ENCODE data around the gene NUDT19. TPM values are rescaled to one million over a fixed set of nuclear protein-coding genes. Genes with fewer than 3 reads are reported as not detected.

The NUDT19 gene
- total and polyA plus RNA-seq, 10 of the 15 experiments (the other 5 are each of a cell fraction or from before 2014, with no cell fraction given): 8.5 to 31.0 (median 17.0) TPM

- TF ChIP-seq MYC (IDR thresholded peaks at IDR 0.05; ENCODE audit: insufficient read depth, insufficient read length, insufficient replicate concordance, low read length, severe bottlenecking): no peak
- TF ChIP-seq DPF2 (IDR thresholded peaks at IDR 0.05): no peak
- no peak for TF ChIP-seq STAT1 (conservative IDR thresholded peaks at IDR 0.05)
- no peak for TF ChIP-seq NR2F1 (conservative IDR thresholded peaks at IDR 0.05)
- TF ChIP-seq IKZF2 (IDR thresholded peaks at IDR 0.05): no peak
Measured at GRCh38 chr19:32672841-32673240, 18.8 kb upstream of the NUDT19 start (continued).

- no TSS peak for BruUV-seq (replicated peaks)
- TF ChIP-seq NFXL1 (IDR thresholded peaks at IDR 0.05; ENCODE audit: borderline replicate concordance) (no peak), NKRF (conservative IDR thresholded peaks at IDR 0.05) (no peak), NFYA (IDR thresholded peaks at IDR 0.05; ENCODE audit: borderline replicate concordance, low read depth, low read length) (no peak), ZNF274 (IDR thresholded peaks at IDR 0.05; ENCODE audit: insufficient read depth, insufficient read length) (no peak), E4F1 (IDR thresholded peaks at IDR 0.05; ENCODE audit: borderline replicate concordance, partially characterized antibody) (no peak), IRF4 (IDR thresholded peaks at IDR 0.05; ENCODE audit: low read depth, low read length) (no peak), POU2F2 (IDR thresholded peaks at IDR 0.05; ENCODE audit: borderline replicate concordance, low read depth, low read length) (no peak), TCF7 (IDR thresholded peaks at IDR 0.05; ENCODE audit: borderline replicate concordance) (no peak), TAF1 (IDR thresholded peaks at IDR 0.05; ENCODE audit: borderline replicate concordance, low read depth, low read length) (no peak), SIX5 (IDR thresholded peaks at IDR 0.05; ENCODE audit: low read depth, low read length, severe bottlenecking) (no peak), SUZ12 (IDR thresholded peaks at IDR 0.05; ENCODE audit: unreplicated experiment) (no peak), NR2C2 (IDR thresholded peaks at IDR 0.05; ENCODE audit: borderline replicate concordance, control insufficient read depth, insufficient read length, low read depth) (no peak)
- CTCF ChIA-PET: interaction anchor here (0.7 kb wide), 1 partner anchor 14 kb away, joined by 4 read pairs; no protein-coding TSS in a partner anchor
- DNase-seq (ENCODE audit: low read depth, low spot score): no peak
- H3K4me1 ChIP-seq (ENCODE audit: control insufficient read depth, insufficient read depth, low read length): peaks cover 20% of the 10 kb centered on the region
- WGBS (ENCODE audit: insufficient coverage, insufficient replicate concordance, low lambda C conversion rate, missing lambda C conversion rate): 75% methylated on average over 10 of the region's 10 CpGs
- RAD21 ChIA-PET (ENCODE audit: unreplicated experiment): no interaction called here
- H3K79me2 ChIP-seq (ENCODE audit: control insufficient read depth, insufficient read depth, low read length): peaks cover 41% of the 10 kb centered on the region
- POLR2A ChIA-PET: interaction anchor here (0.6 kb wide), 1 partner anchor 74 kb away, joined by 3 read pairs; no protein-coding TSS in a partner anchor
- H3K27me3 ChIP-seq (replicated peaks in 1 of 2; ENCODE audit: control insufficient read depth in 2 of 2, insufficient read depth in 2 of 2, low read length in 1 of 2): peaks cover 2 to 7% of the 10 kb centered on the region in 2 experiments; a peak in 3 of 4 replicates
- H3K9me3 ChIP-seq (replicated peaks; ENCODE audit: control insufficient read depth, insufficient read depth, low read length): no peaks in the 10 kb centered on the region; the same call in 2 of the 3 replicates
- no peak overlapping the region for H3K27ac ChIP-seq (ENCODE audit: control insufficient read depth, insufficient read depth)
- FAIRE-seq: no peak
- ATAC-seq: no peak
- in situ Hi-C loops (cut with MboI): no loop called here
- H3K9ac ChIP-seq (ENCODE audit: control insufficient read depth, insufficient read depth, low read length): peak overlapping the region; percentile 77; the same call in 1 of the 2 replicates
- H2AFZ ChIP-seq (ENCODE audit: control insufficient read depth, low read depth, low read length): no peak overlapping the region
- SMC1A ChIA-PET (ENCODE audit: uncharacterized antibody, unreplicated experiment): interaction anchor here (0.7 to 1.0 kb wide), 2 partner anchors 18 to 332 kb away, joined by 3 read pairs; partner anchors contain the start of gene NUDT19
- peak overlapping the region; percentile 85 for H3K4me2 ChIP-seq (ENCODE audit: control insufficient read depth, insufficient read depth)
- intact Hi-C loops (cut with micrococcal nuclease; ENCODE audit: unreplicated experiment): no loop called here
- H3K36me3 ChIP-seq (ENCODE audit: control insufficient read depth in 2 of 2, insufficient read depth in 2 of 2, low read length in 1 of 2): no peaks in the 10 kb centered on the region; a peak in 1 of 4 replicates
- 0 out of 2 replicates have a peak, but pooled peaks cover 2% of the 10 kb centered on the region for H4K20me1 ChIP-seq (ENCODE audit: control insufficient read depth, insufficient read depth)
- peak overlapping the region; percentile 83 for H3K4me3 ChIP-seq
Measured at GRCh38 chr19:32673573-32673972, 18.0 kb upstream of the NUDT19 start.
